ENCODE data around the gene KRT7.

The KRT7 gene

GRCh38 chr12:52278575-52279421 lies 45.8 kb downstream of the KRT7 start:
- H3K9me3 ChIP-seq (ENCODE audit: severe bottlenecking), result no peaks in the 10 kb centered on the region
- TF ChIP-seq CTCF (IDR thresholded peaks at IDR 0.05; ENCODE audit: low read depth, low read length), result peak; percentile 99
- no peaks in the 10 kb centered on the region for H3K36me3 ChIP-seq
- H3K27ac ChIP-seq, result no peak overlapping the region
- peak overlapping the region; percentile 33 for H3K4me3 ChIP-seq (ENCODE audit: low read depth, low read length)
- peak; percentile 74 for DNase-seq
- H3K27me3 ChIP-seq (ENCODE audit: insufficient read depth, low read depth, severe bottlenecking), result peaks cover 60% of the 10 kb centered on the region

- H3K27me3 ChIP-seq (ENCODE audit: insufficient read depth, low read depth, severe bottlenecking), result peaks cover 54% of the 10 kb centered on the region
- no peak overlapping the region for H3K4me3 ChIP-seq (ENCODE audit: low read depth, low read length)
- no peaks in the 10 kb centered on the region for H3K36me3 ChIP-seq
- H3K27ac ChIP-seq, result no peak overlapping the region
- no peak for DNase-seq
- TF ChIP-seq CTCF (IDR thresholded peaks at IDR 0.05; ENCODE audit: low read depth, low read length), result no peak
- H3K9me3 ChIP-seq (ENCODE audit: severe bottlenecking), result no peaks in the 10 kb centered on the region
Measured at GRCh38 chr12:52279422-52280318, 46.6 kb downstream of the KRT7 start.

GRCh38 chr12:52280319-52280795 lies 47.3 kb downstream of the KRT7 start:
- no peak for TF ChIP-seq CTCF (IDR thresholded peaks at IDR 0.05; ENCODE audit: low read depth, low read length)
- Histone ChIP-seq H3K36me3 (no peaks in the 10 kb centered on the region), H3K27me3 (ENCODE audit: insufficient read depth, low read depth, severe bottlenecking) (peaks cover 48% of the 10 kb centered on the region), H3K27ac (no peak overlapping the region), H3K4me3 (ENCODE audit: low read depth, low read length) (no peak overlapping the region), H3K9me3 (ENCODE audit: severe bottlenecking) (no peaks in the 10 kb centered on the region)
- DNase-seq, result no peak

- no peak overlapping the region for H3K4me3 ChIP-seq (ENCODE audit: low read depth, low read length)
- H3K27ac ChIP-seq, result no peak overlapping the region
- H3K9me3 ChIP-seq (ENCODE audit: severe bottlenecking), result no peaks in the 10 kb centered on the region
- peaks cover 47% of the 10 kb centered on the region for H3K27me3 ChIP-seq (ENCODE audit: insufficient read depth, low read depth, severe bottlenecking)
- H3K36me3 ChIP-seq, result no peaks in the 10 kb centered on the region
- DNase-seq, result no peak
- no peak for TF ChIP-seq CTCF (IDR thresholded peaks at IDR 0.05; ENCODE audit: low read depth, low read length)
Measured at GRCh38 chr12:52280796-52281560, 47.9 kb downstream of the KRT7 start.

- Histone ChIP-seq H3K9me3 (ENCODE audit: severe bottlenecking) (no peaks in the 10 kb centered on the region), H3K36me3 (no peaks in the 10 kb centered on the region), H3K27ac (no peak overlapping the region), H3K4me3 (ENCODE audit: low read depth, low read length) (no peak overlapping the region), H3K27me3 (ENCODE audit: insufficient read depth, low read depth, severe bottlenecking) (peaks cover 27% of the 10 kb centered on the region)
- TF ChIP-seq CTCF (IDR thresholded peaks at IDR 0.05; ENCODE audit: low read depth, low read length), result no peak
- no peak for DNase-seq
Measured at GRCh38 chr12:52284562-52285171, 51.6 kb downstream of the KRT7 start.
